ENCODE measurements around the gene THRSP. TPM values are rescaled to one million over a fixed set of nuclear protein-coding genes. Genes with fewer than 3 reads are reported as not detected.
"Not testable (repeated sequence)": the region's sequence is repeated elsewhere in the genome, so short reads cannot be mapped to it uniquely, and the experiment has no call there.

THRSP gene, protein sequence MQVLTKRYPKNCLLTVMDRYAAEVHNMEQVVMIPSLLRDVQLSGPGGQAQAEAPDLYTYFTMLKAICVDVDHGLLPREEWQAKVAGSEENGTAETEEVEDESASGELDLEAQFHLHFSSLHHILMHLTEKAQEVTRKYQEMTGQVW
- not detected for total RNA-seq
- long read RNA-seq = 0 reads

GRCh38 chr11:78063440-78064181, at the start of gene THRSP:
THRSP (plus strand) TSS chr11:78063861; CDS start chr11:78063882, 21 bp downstream.
- ATAC-seq = no peak
- Histone ChIP-seq H3K9me3 (no peaks in the 10 kb centered on the region), H3K36me3 (peaks cover 14% of the 10 kb centered on the region), H3K27ac (no peak within 1 kb of the TSS), H3K27me3 (ENCODE audit: low read depth) (no peaks in the 10 kb centered on the region), H3K4me1 (no peaks in the 10 kb centered on the region), H3K4me3 (no peak within 1 kb of the TSS)
- TF ChIP-seq CTCF (IDR thresholded peaks at IDR 0.05) = no peak
- intact Hi-C loops (cut with DNase I) = no loop called here
- no peak for DNase-seq

- intact Hi-C loops (cut with DNase I); H3K27me3 ChIP-seq (ENCODE audit: low read depth); H3K9me3 ChIP-seq; H3K4me1 ChIP-seq; DNase-seq; H3K36me3 ChIP-seq; ATAC-seq; H3K27ac ChIP-seq; H3K4me3 ChIP-seq: not testable (repeated sequence)
These were observed 48.6 kb upstream of the THRSP start for GRCh38 chr11:78014937-78015520.

DNA sequence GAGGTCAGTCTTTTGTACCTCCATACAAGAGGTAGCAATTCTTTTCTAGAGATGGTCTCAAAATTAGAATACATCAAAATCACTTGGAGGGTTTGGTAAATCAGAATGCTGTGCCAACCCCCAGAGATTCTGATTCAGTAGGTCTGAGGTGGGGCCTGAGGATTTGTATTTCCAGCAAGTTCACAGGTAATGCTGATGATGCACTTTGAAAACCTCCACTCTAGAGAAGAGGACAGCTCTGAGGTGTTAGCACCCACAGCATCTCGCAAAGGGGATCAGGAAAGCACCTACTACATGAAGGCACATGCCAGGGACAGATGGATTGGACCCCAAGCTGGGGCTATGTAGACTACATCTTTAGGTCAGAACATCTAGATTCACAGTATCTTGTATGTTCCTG, 47.8 kb upstream of the THRSP start:
- no peak for DNase-seq
- H3K4me1 ChIP-seq = no peaks in the 10 kb centered on the region
- no peak overlapping the region for H3K27ac ChIP-seq
- TF ChIP-seq CTCF (IDR thresholded peaks at IDR 0.05) = no peak
- no peak for ATAC-seq
- H3K27me3 ChIP-seq (ENCODE audit: low read depth) = no peaks in the 10 kb centered on the region
- intact Hi-C loops (cut with DNase I) = no loop called here
- H3K4me3 ChIP-seq = no peak overlapping the region
- H3K9me3 ChIP-seq = no peaks in the 10 kb centered on the region
- H3K36me3 ChIP-seq = peaks cover 8% of the 10 kb centered on the region

GRCh38 chr11:78019808-78020207, 43.9 kb upstream of the THRSP start:
- Histone ChIP-seq H3K4me1 (peaks cover 8% of the 10 kb centered on the region), H3K36me3 (peaks cover 8% of the 10 kb centered on the region), H3K27me3 (ENCODE audit: low read depth) (no peaks in the 10 kb centered on the region), H3K27ac (no peak overlapping the region), H3K9me3 (no peaks in the 10 kb centered on the region), H3K4me3 (no peak overlapping the region)
- intact Hi-C loops (cut with DNase I) = no loop called here
- ATAC-seq = no peak
- no peak for DNase-seq
- TF ChIP-seq CTCF (IDR thresholded peaks at IDR 0.05) = no peak

GRCh38 chr11:78020246-78020645, 43.4 kb upstream of the THRSP start:
- H3K27ac ChIP-seq = no peak overlapping the region
- no peak overlapping the region for H3K4me3 ChIP-seq
- H3K4me1 ChIP-seq = peaks cover 8% of the 10 kb centered on the region
- H3K9me3 ChIP-seq = no peaks in the 10 kb centered on the region
- H3K27me3 ChIP-seq (ENCODE audit: low read depth) = no peaks in the 10 kb centered on the region
- DNase-seq = no peak
- TF ChIP-seq CTCF (IDR thresholded peaks at IDR 0.05) = no peak
- H3K36me3 ChIP-seq = peaks cover 8% of the 10 kb centered on the region
- peak in 1 of 2 donors; percentile 29 for ATAC-seq
- intact Hi-C loops (cut with DNase I) = no loop called here

DNA sequence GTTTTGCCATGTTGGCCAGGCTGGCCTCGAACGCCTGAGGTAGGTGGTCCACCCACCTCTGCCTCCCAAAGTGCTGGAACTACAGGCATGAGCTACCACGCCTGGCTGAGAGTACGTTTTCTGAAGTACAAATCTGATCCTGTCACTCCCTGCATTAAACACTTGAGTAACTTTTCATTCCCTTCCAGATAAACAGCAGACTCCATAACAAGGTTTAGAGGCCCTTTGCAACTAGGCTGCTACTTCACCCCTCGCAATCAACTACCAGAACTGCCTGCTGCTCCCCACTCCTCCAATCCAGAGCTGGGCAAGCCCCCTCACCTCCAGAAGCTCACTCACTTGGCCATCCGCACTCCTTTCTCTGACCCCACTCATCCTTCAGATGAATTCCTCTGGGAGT, 42.0 kb upstream of the THRSP start:
- no peak for TF ChIP-seq CTCF (IDR thresholded peaks at IDR 0.05)
- no peak for DNase-seq
- Histone ChIP-seq H3K36me3 (peaks cover 2% of the 10 kb centered on the region), H3K4me1 (peaks cover 8% of the 10 kb centered on the region), H3K9me3 (no peaks in the 10 kb centered on the region), H3K4me3 (no peak overlapping the region), H3K27ac (no peak overlapping the region), H3K27me3 (ENCODE audit: low read depth) (no peaks in the 10 kb centered on the region)
- peak in 1 of 2 donors; percentile 2 for ATAC-seq
- intact Hi-C loops (cut with DNase I) = no loop called here

Data from lower lobe of right lung (tissue), 2 donors.